ENCODE results near the gene CD1C.
"Not testable (repeated sequence)": the region's sequence is repeated elsewhere in the genome, so short reads cannot be mapped to it uniquely, and the experiment has no call there.

Gene CD1C

GRCh38 chr1:158333405-158334155, 43.9 kb downstream of the CD1C start:
- H3K27me3 ChIP-seq (ENCODE audit: low read depth, low read length) = peaks cover 4% of the 10 kb centered on the region
- peaks cover 35% of the 10 kb centered on the region for H3K4me1 ChIP-seq (ENCODE audit: low read length)
- no peaks in the 10 kb centered on the region for H3K9me3 ChIP-seq (ENCODE audit: insufficient read depth, low read length)
- no peaks in the 10 kb centered on the region for H3K36me3 ChIP-seq (replicated peaks; ENCODE audit: low read depth, low read length)
- no peaks in the 10 kb centered on the region for H4K20me1 ChIP-seq (ENCODE audit: insufficient read depth, low read length)
- no peaks in the 10 kb centered on the region for H3K79me2 ChIP-seq (ENCODE audit: low read length)
- no peak overlapping the region for H3K9ac ChIP-seq (ENCODE audit: low read length)
- H3K4me3 ChIP-seq (ENCODE audit: low read length) = no peak overlapping the region
- no peak overlapping the region for H2AFZ ChIP-seq (ENCODE audit: low read depth, low read length)
- TF ChIP-seq EZH2phosphoT487 (IDR thresholded peaks at IDR 0.05; ENCODE audit: low read depth) = no peak
- TF ChIP-seq, protein P1, sequence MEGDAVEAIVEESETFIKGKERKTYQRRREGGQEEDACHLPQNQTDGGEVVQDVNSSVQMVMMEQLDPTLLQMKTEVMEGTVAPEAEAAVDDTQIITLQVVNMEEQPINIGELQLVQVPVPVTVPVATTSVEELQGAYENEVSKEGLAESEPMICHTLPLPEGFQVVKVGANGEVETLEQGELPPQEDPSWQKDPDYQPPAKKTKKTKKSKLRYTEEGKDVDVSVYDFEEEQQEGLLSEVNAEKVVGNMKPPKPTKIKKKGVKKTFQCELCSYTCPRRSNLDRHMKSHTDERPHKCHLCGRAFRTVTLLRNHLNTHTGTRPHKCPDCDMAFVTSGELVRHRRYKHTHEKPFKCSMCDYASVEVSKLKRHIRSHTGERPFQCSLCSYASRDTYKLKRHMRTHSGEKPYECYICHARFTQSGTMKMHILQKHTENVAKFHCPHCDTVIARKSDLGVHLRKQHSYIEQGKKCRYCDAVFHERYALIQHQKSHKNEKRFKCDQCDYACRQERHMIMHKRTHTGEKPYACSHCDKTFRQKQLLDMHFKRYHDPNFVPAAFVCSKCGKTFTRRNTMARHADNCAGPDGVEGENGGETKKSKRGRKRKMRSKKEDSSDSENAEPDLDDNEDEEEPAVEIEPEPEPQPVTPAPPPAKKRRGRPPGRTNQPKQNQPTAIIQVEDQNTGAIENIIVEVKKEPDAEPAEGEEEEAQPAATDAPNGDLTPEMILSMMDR (IDR thresholded peaks at IDR 0.05; ENCODE audit: low read depth, low read length) = no peak
- no peak overlapping the region for H3K27ac ChIP-seq (ENCODE audit: low read length)
- peak overlapping the region; percentile 50 for H3K4me2 ChIP-seq (ENCODE audit: low read length)

- H3K9me3 ChIP-seq (ENCODE audit: insufficient read depth, low read length) = no peaks in the 10 kb centered on the region
- no peak overlapping the region for H3K4me2 ChIP-seq (ENCODE audit: low read length)
- H3K79me2 ChIP-seq (ENCODE audit: low read length) = no peaks in the 10 kb centered on the region
- H4K20me1 ChIP-seq (ENCODE audit: insufficient read depth, low read length) = no peaks in the 10 kb centered on the region
- TF ChIP-seq, protein P1 (IDR thresholded peaks at IDR 0.05; ENCODE audit: low read depth, low read length) = no peak
- H3K36me3 ChIP-seq (replicated peaks; ENCODE audit: low read depth, low read length) = no peaks in the 10 kb centered on the region
- no peak overlapping the region for H3K4me3 ChIP-seq (ENCODE audit: low read length)
- no peak overlapping the region for H3K9ac ChIP-seq (ENCODE audit: low read length)
- peaks cover 4% of the 10 kb centered on the region for H3K27me3 ChIP-seq (ENCODE audit: low read depth, low read length)
- H2AFZ ChIP-seq (ENCODE audit: low read depth, low read length) = no peak overlapping the region
- H3K27ac ChIP-seq (ENCODE audit: low read length) = no peak overlapping the region
- H3K4me1 ChIP-seq (ENCODE audit: low read length) = peaks cover 24% of the 10 kb centered on the region
These were observed 44.9 kb downstream of the CD1C start for GRCh38 chr1:158334526-158335212.

DNA sequence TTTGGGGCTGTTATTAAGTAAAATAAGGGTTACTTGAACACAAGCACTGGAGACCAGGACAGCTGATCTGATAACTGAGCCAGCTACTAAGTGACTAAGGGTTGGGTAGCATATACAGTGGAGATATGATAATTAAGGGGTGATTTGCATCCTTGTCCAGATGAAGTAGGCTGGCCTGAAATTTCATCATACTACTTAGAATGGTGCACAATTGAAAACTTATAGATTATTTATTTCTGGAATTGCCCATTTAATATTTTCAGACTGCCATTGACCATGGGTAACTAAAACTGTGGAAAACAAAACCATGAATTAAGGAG, 45.5 kb downstream of the CD1C start:
- H3K27ac ChIP-seq (ENCODE audit: low read length) = no peak overlapping the region
- TF ChIP-seq EZH2phosphoT487 (IDR thresholded peaks at IDR 0.05; ENCODE audit: low read depth) = no peak
- TF ChIP-seq, protein P1 (IDR thresholded peaks at IDR 0.05; ENCODE audit: low read depth, low read length) = no peak
- no peak overlapping the region for H3K4me3 ChIP-seq (ENCODE audit: low read length)
- no peak overlapping the region for H2AFZ ChIP-seq (ENCODE audit: low read depth, low read length)
- no peak overlapping the region for H3K4me2 ChIP-seq (ENCODE audit: low read length)
- H4K20me1 ChIP-seq (ENCODE audit: insufficient read depth, low read length) = no peaks in the 10 kb centered on the region
- H3K79me2 ChIP-seq (ENCODE audit: low read length) = no peaks in the 10 kb centered on the region
- no peaks in the 10 kb centered on the region for H3K36me3 ChIP-seq (replicated peaks; ENCODE audit: low read depth, low read length)
- no peak overlapping the region for H3K9ac ChIP-seq (ENCODE audit: low read length)
- H3K27me3 ChIP-seq (ENCODE audit: low read depth, low read length) = peaks cover 2% of the 10 kb centered on the region
- H3K4me1 ChIP-seq (ENCODE audit: low read length) = peaks cover 23% of the 10 kb centered on the region
- H3K9me3 ChIP-seq (ENCODE audit: insufficient read depth, low read length) = no peaks in the 10 kb centered on the region

DNA sequence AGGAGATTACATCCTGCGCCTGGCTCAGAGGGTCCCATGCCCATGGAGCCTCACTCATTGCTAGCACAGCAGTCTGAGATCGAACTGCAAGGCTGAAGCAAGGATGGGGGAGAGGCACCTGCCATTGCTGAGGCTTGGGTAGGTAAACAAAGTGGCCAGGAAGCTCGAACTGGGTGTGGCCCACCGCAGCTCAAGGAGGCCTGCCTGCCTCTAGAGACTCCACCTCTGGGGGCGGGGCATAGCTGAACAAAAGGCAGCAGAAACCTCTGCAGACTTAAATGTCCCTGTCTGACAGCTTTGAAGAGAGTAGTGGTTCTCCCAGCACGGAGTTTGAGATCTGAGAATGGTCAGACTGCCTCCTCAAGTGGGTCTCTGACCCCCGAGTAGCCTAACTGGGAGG, 46.7 kb downstream of the CD1C start:
- H3K4me1 ChIP-seq (ENCODE audit: low read length) = peaks cover 23% of the 10 kb centered on the region
- not testable (repeated sequence) for H3K9ac ChIP-seq (ENCODE audit: low read length); H3K4me2 ChIP-seq (ENCODE audit: low read length); H3K27ac ChIP-seq (ENCODE audit: low read length); H3K36me3 ChIP-seq (replicated peaks; ENCODE audit: low read depth, low read length); H2AFZ ChIP-seq (ENCODE audit: low read depth, low read length); H3K4me3 ChIP-seq (ENCODE audit: low read length); H3K27me3 ChIP-seq (ENCODE audit: low read depth, low read length); H3K79me2 ChIP-seq (ENCODE audit: low read length); H4K20me1 ChIP-seq (ENCODE audit: insufficient read depth, low read length); H3K9me3 ChIP-seq (ENCODE audit: insufficient read depth, low read length)
